ENCODE data around the gene RAB32. TPM values are rescaled to one million over a fixed set of nuclear protein-coding genes. Genes with fewer than 3 reads are reported as not detected.

RAB32 gene
- total and polyA plus RNA-seq, 4 experiments from 2014 or later: 0.55 to 1.1 TPM; not detected in 2

GRCh38 chr6:146581968-146582367 lies 38.3 kb downstream of the RAB32 start:
- ChIA-PET CTCF (ENCODE audit: partially characterized antibody) (no interaction called here), POLR2A (ENCODE audit: partially characterized antibody) (no interaction called here)
- H3K36me3 ChIP-seq (ENCODE audit: insufficient read depth, low read length): no peaks in the 10 kb centered on the region
- H3K4me1 ChIP-seq (ENCODE audit: insufficient read depth, low read length): no peaks in the 10 kb centered on the region
- H3K36me3 Mint-ChIP-seq: no peaks in the 10 kb centered on the region
- H3K9me3 ChIP-seq (ENCODE audit: control insufficient read depth in 1 of 2, low read length in 2 of 2): no peaks in the 10 kb centered on the region
- H3K27ac Mint-ChIP-seq: no peak overlapping the region
- DNase-seq: no peak
- intact Hi-C loops (cut with micrococcal nuclease): no loop called here
- no peak overlapping the region for H3K4me3 Mint-ChIP-seq
- peaks cover 0 to 3% (median 0%) of the 10 kb centered on the region in 8 donors for H3K9me3 Mint-ChIP-seq
- H3K4me1 Mint-ChIP-seq: no peaks in the 10 kb centered on the region
- H3K27me3 ChIP-seq (ENCODE audit: insufficient read depth, low read length): no peaks in the 10 kb centered on the region
- H3K27ac ChIP-seq (ENCODE audit: low read depth, low read length): no peak overlapping the region
- H3K27me3 Mint-ChIP-seq: no peaks in the 10 kb centered on the region
- no peak overlapping the region for H3K4me3 ChIP-seq (ENCODE audit: low read length in 2 of 2)

DNA sequence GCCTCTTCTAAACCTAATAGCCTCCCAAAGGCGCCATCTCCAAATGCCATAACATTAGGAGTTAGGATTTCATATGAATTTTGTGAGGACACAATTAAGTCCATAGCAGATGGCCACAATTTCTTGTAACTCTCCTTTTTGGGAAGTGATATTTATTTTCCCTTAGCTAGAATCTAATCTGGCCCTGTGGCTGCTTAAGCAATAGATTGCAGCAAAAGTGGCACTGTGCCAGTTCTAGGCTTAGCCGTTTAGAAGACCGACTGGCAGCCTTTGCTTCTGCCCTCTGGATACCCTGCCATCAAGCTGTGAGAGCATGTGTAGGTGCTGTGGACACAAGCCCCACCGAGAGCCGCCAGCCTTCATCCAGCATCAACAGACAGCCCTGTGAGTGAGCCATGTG lies 39.2 kb downstream of the RAB32 start:
- Histone ChIP-seq H3K9me3 (ENCODE audit: control insufficient read depth in 1 of 2, low read length in 2 of 2) (no peaks in the 10 kb centered on the region), H3K27ac (ENCODE audit: low read depth, low read length) (no peak overlapping the region), H3K36me3 (ENCODE audit: insufficient read depth, low read length) (no peaks in the 10 kb centered on the region), H3K27me3 (ENCODE audit: insufficient read depth, low read length) (no peaks in the 10 kb centered on the region), H3K4me1 (ENCODE audit: insufficient read depth, low read length) (no peaks in the 10 kb centered on the region), H3K4me3 (ENCODE audit: low read length in 2 of 2) (no peak overlapping the region)
- ChIA-PET POLR2A (ENCODE audit: partially characterized antibody) (no interaction called here), CTCF (ENCODE audit: partially characterized antibody) (no interaction called here)
- H3K27me3 Mint-ChIP-seq: no peaks in the 10 kb centered on the region
- no peaks in the 10 kb centered on the region for H3K4me1 Mint-ChIP-seq
- H3K36me3 Mint-ChIP-seq: no peaks in the 10 kb centered on the region
- peaks cover 0 to 3% (median 0%) of the 10 kb centered on the region in 8 donors for H3K9me3 Mint-ChIP-seq
- H3K27ac Mint-ChIP-seq: no peak overlapping the region
- H3K4me3 Mint-ChIP-seq: no peak overlapping the region
- intact Hi-C loops (cut with micrococcal nuclease): no loop called here
- no peak for DNase-seq

GRCh38 chr6:146583966-146584365 lies 40.3 kb downstream of the RAB32 start:
- Mint-ChIP-seq H3K4me3 (no peak overlapping the region), H3K9me3 (peaks cover 0 to 3% (median 0%) of the 10 kb centered on the region in 8 donors), H3K36me3 (no peaks in the 10 kb centered on the region), H3K4me1 (no peaks in the 10 kb centered on the region), H3K27ac (no peak overlapping the region), H3K27me3 (no peaks in the 10 kb centered on the region)
- intact Hi-C loops (cut with micrococcal nuclease): no loop called here
- Histone ChIP-seq H3K36me3 (ENCODE audit: insufficient read depth, low read length) (no peaks in the 10 kb centered on the region), H3K4me3 (ENCODE audit: low read length in 2 of 2) (no peak overlapping the region), H3K4me1 (ENCODE audit: insufficient read depth, low read length) (no peaks in the 10 kb centered on the region), H3K9me3 (ENCODE audit: control insufficient read depth in 1 of 2, low read length in 2 of 2) (no peaks in the 10 kb centered on the region), H3K27me3 (ENCODE audit: insufficient read depth, low read length) (no peaks in the 10 kb centered on the region), H3K27ac (ENCODE audit: low read depth, low read length) (no peak overlapping the region)
- ChIA-PET CTCF (ENCODE audit: partially characterized antibody) (no interaction called here), POLR2A (ENCODE audit: partially characterized antibody) (no interaction called here)
- no peak for DNase-seq

GRCh38 chr6:146587459-146587858 lies 43.8 kb downstream of the RAB32 start:
- H3K9me3 ChIP-seq (ENCODE audit: control insufficient read depth in 1 of 2, low read length in 2 of 2): no peaks in the 10 kb centered on the region
- intact Hi-C loops (cut with micrococcal nuclease): no loop called here
- Mint-ChIP-seq H3K4me3 (no peak overlapping the region), H3K27me3 (peaks cover 0 to 3% of the 10 kb centered on the region in 2 donors), H3K36me3 (no peaks in the 10 kb centered on the region), H3K4me1 (no peaks in the 10 kb centered on the region), H3K27ac (no peak overlapping the region), H3K9me3 (no peaks in the 10 kb centered on the region)
- no peaks in the 10 kb centered on the region for H3K36me3 ChIP-seq (ENCODE audit: insufficient read depth, low read length)
- H3K4me3 ChIP-seq (ENCODE audit: low read length in 2 of 2): no peak overlapping the region
- CTCF ChIA-PET (ENCODE audit: partially characterized antibody): no interaction called here
- no peaks in the 10 kb centered on the region for H3K27me3 ChIP-seq (ENCODE audit: insufficient read depth, low read length)
- H3K4me1 ChIP-seq (ENCODE audit: insufficient read depth, low read length): no peaks in the 10 kb centered on the region
- no peak overlapping the region for H3K27ac ChIP-seq (ENCODE audit: low read depth, low read length)
- DNase-seq: no peak
- POLR2A ChIA-PET (ENCODE audit: partially characterized antibody): no interaction called here

GRCh38 chr6:146590492-146590891 lies 46.9 kb downstream of the RAB32 start:
- Histone ChIP-seq H3K4me1 (ENCODE audit: insufficient read depth, low read length) (no peaks in the 10 kb centered on the region), H3K4me3 (ENCODE audit: low read length in 2 of 2) (no peak overlapping the region), H3K27me3 (ENCODE audit: insufficient read depth, low read length) (no peaks in the 10 kb centered on the region), H3K9me3 (ENCODE audit: control insufficient read depth in 1 of 2, low read length in 2 of 2) (no peaks in the 10 kb centered on the region), H3K36me3 (ENCODE audit: insufficient read depth, low read length) (no peaks in the 10 kb centered on the region), H3K27ac (ENCODE audit: low read depth, low read length) (no peak overlapping the region)
- Mint-ChIP-seq H3K4me3 (no peak overlapping the region), H3K27me3 (peaks cover 0 to 4% of the 10 kb centered on the region in 2 donors), H3K4me1 (no peaks in the 10 kb centered on the region), H3K27ac (no peak overlapping the region), H3K9me3 (no peaks in the 10 kb centered on the region), H3K36me3 (no peaks in the 10 kb centered on the region)
- CTCF ChIA-PET (ENCODE audit: partially characterized antibody): no interaction called here
- DNase-seq: no peak
- POLR2A ChIA-PET (ENCODE audit: partially characterized antibody): no interaction called here
- intact Hi-C loops (cut with micrococcal nuclease): no loop called here

GRCh38 chr6:146592451-146592850 lies 48.8 kb downstream of the RAB32 start:
- Histone ChIP-seq H3K4me3 (ENCODE audit: low read length in 2 of 2) (no peak overlapping the region), H3K9me3 (ENCODE audit: control insufficient read depth in 1 of 2, low read length in 2 of 2) (no peaks in the 10 kb centered on the region), H3K27ac (ENCODE audit: low read depth, low read length) (no peak overlapping the region), H3K27me3 (ENCODE audit: insufficient read depth, low read length) (no peaks in the 10 kb centered on the region), H3K4me1 (ENCODE audit: insufficient read depth, low read length) (no peaks in the 10 kb centered on the region), H3K36me3 (ENCODE audit: insufficient read depth, low read length) (no peaks in the 10 kb centered on the region)
- Mint-ChIP-seq H3K4me3 (no peak overlapping the region), H3K27me3 (peaks cover 0 to 4% of the 10 kb centered on the region in 2 donors), H3K4me1 (no peaks in the 10 kb centered on the region), H3K9me3 (no peaks in the 10 kb centered on the region), H3K27ac (no peak overlapping the region), H3K36me3 (no peaks in the 10 kb centered on the region)
- intact Hi-C loops (cut with micrococcal nuclease): no loop called here
- ChIA-PET CTCF (ENCODE audit: partially characterized antibody) (no interaction called here), POLR2A (ENCODE audit: partially characterized antibody) (no interaction called here)
- no peak for DNase-seq

DNA sequence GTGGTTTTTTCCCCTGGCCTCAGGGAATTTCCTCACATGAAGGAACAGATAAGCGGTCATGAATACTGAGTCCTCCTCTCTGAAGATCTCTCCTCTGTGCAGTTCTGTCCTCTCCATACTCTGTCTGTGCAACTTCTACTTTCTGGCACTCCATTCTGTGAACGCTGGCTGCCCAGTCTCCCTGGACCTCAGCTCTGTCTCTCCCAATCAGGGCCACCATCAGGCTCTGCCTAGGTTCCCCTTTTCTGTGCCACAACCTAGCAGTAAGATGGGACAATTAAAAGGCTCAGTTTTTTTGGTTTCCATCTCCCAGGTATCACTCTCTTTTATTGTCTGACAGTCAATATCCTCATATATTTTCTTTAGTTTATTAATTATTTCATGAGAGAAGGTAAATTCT lies 50.4 kb downstream of the RAB32 start:
- H3K4me1 Mint-ChIP-seq: peaks cover 0 to 2% (median 2%) of the 10 kb centered on the region in 4 donors
- no peak overlapping the region for H3K4me3 Mint-ChIP-seq
- Histone ChIP-seq H3K4me3 (ENCODE audit: low read length in 2 of 2) (no peak overlapping the region), H3K36me3 (ENCODE audit: insufficient read depth, low read length) (no peaks in the 10 kb centered on the region), H3K4me1 (ENCODE audit: insufficient read depth, low read length) (no peaks in the 10 kb centered on the region), H3K27me3 (ENCODE audit: insufficient read depth, low read length) (no peaks in the 10 kb centered on the region), H3K27ac (ENCODE audit: low read depth, low read length) (no peak overlapping the region), H3K9me3 (ENCODE audit: control insufficient read depth in 1 of 2, low read length in 2 of 2) (no peaks in the 10 kb centered on the region)
- DNase-seq: no peak
- H3K27me3 Mint-ChIP-seq: peaks cover 2 to 5% of the 10 kb centered on the region in 2 donors
- H3K27ac Mint-ChIP-seq: no peak overlapping the region
- ChIA-PET CTCF (ENCODE audit: partially characterized antibody) (no interaction called here), POLR2A (ENCODE audit: partially characterized antibody) (no interaction called here)
- H3K36me3 Mint-ChIP-seq: no peaks in the 10 kb centered on the region
- no peaks in the 10 kb centered on the region for H3K9me3 Mint-ChIP-seq
- intact Hi-C loops (cut with micrococcal nuclease): no loop called here

DNA sequence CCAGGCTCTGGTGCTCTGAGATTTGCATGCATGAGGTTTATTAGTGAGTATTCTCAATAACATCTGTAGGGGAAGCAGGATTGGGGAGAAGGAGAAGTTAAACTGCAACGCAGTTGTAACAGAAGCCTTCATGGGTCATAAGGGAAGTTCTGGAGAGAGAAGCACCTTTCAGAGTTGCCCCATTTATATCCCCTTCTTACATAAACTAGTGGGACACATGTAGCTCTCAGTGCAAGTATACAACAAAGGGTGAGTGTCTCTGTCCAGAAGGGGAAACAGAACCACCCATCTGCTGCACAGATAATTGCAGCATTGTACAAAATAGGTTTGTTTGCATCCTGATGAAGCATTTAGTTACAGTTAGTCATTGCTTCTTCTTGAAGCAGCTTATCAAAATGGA lies 50.9 kb downstream of the RAB32 start:
- Histone ChIP-seq H3K27ac (ENCODE audit: low read depth, low read length) (no peak overlapping the region), H3K9me3 (ENCODE audit: control insufficient read depth in 1 of 2, low read length in 2 of 2) (no peaks in the 10 kb centered on the region), H3K36me3 (ENCODE audit: insufficient read depth, low read length) (no peaks in the 10 kb centered on the region), H3K4me3 (ENCODE audit: low read length in 2 of 2) (no peak overlapping the region), H3K27me3 (ENCODE audit: insufficient read depth, low read length) (no peaks in the 10 kb centered on the region), H3K4me1 (ENCODE audit: insufficient read depth, low read length) (no peaks in the 10 kb centered on the region)
- H3K9me3 Mint-ChIP-seq: no peaks in the 10 kb centered on the region
- no peak for DNase-seq
- ChIA-PET CTCF (ENCODE audit: partially characterized antibody) (no interaction called here), POLR2A (ENCODE audit: partially characterized antibody) (no interaction called here)
- peaks cover 4 to 8% of the 10 kb centered on the region in 2 donors for H3K27me3 Mint-ChIP-seq
- no peaks in the 10 kb centered on the region for H3K36me3 Mint-ChIP-seq
- no peak overlapping the region for H3K27ac Mint-ChIP-seq
- H3K4me3 Mint-ChIP-seq: no peak overlapping the region
- intact Hi-C loops (cut with micrococcal nuclease): no loop called here
- H3K4me1 Mint-ChIP-seq: peaks cover under 1 to 6% (median 3%) of the 10 kb centered on the region in 4 donors

Data from CD4-positive, alpha-beta memory T cell (primary cell).